ENCODE results near the gene TMEM179.

The TMEM179 gene

GRCh38 chr14:104600141-104600643 lies 4.4 kb downstream of the TMEM179 start:
- DNase-seq (ENCODE audit: insufficient read length, low spot score) = no peak
- FAIRE-seq = no peak

GRCh38 chr14:104599446-104599845 lies 5.1 kb downstream of the TMEM179 start:
- FAIRE-seq (no peak), DNase-seq (ENCODE audit: insufficient read length, low spot score) (no peak)

GRCh38 chr14:104598910-104599273 lies 5.7 kb downstream of the TMEM179 start:
- no peak for DNase-seq (ENCODE audit: insufficient read length, low spot score)
- no peak for FAIRE-seq

- DNase-seq (ENCODE audit: insufficient read length, low spot score) (no peak), FAIRE-seq (no peak)
Observed at GRCh38 chr14:104598039-104598909, 6.3 kb downstream of the TMEM179 start.

DNA sequence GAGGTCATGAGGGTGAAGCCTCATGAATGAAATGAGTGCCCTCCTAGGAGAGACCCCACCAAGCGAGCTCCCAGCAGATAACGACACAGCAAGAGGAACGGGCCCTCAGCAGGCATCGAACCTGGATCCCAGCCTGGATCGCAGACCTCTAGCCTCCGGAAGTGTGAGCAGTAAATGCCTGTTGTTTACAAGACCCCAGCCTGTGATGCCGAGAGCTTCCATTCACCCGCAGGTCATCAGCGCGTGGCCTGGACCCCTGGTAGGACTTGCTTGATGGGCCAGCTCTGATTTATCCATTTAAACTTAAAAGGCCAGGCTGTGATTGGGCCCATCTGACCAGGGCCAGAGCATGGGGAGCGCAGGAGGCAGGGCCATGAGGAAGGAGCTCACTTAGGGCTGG lies 7.0 kb downstream of the TMEM179 start:
- DNase-seq (ENCODE audit: insufficient read length, low spot score) (no peak), FAIRE-seq (no peak)

- FAIRE-seq = no peak
Observed at GRCh38 chr14:104596927-104597351, 7.6 kb downstream of the TMEM179 start.

GRCh38 chr14:104596451-104596918 lies 8.1 kb downstream of the TMEM179 start:
- DNase-seq (ENCODE audit: insufficient read length, low spot score) = no peak
- no peak for FAIRE-seq

More at GRCh38 chr14:104596927-104597351, 7.6 kb downstream of the TMEM179 start:
- DNase-seq (ENCODE audit: insufficient read length, low spot score) = no peak

- DNase-seq (ENCODE audit: insufficient read length, low spot score) (no peak), FAIRE-seq (no peak)
Observed at GRCh38 chr14:104595911-104596450, 8.6 kb downstream of the TMEM179 start.

- no peak for FAIRE-seq
- no peak for DNase-seq (ENCODE audit: insufficient read length, low spot score)
Observed at GRCh38 chr14:104595116-104595675, 9.4 kb downstream of the TMEM179 start.

- no peak for DNase-seq (ENCODE audit: insufficient read length, low spot score)
- FAIRE-seq = no peak
Observed at GRCh38 chr14:104594310-104595046, 10.1 kb downstream of the TMEM179 start.

DNA sequence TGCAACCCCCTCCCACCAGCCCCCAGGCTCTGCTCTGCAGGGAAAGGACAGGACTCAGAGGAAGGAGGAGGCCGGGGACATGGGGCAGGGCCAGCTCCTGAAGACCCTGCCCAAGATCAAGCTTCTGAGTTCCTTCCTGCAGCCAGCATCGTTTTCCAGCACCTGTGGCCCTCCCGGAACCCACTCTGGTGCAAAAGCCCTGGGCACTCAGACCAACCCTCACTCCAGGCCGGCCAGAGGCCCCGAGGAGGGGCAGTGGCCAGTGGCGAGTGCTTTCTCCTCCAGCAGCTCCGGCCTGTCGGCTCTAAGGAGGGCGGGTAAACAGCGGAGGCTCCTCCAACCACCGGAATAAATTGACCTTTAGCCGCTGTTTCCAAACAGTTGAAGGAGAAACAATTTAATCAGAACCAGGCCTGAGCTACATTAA lies 10.8 kb downstream of the TMEM179 start:
- no peak for FAIRE-seq

GRCh38 chr14:104593241-104593701 lies 11.3 kb downstream of the TMEM179 start:
- DNase-seq (ENCODE audit: insufficient read length, low spot score) = no peak

More for the DNA sequence above, 10.8 kb downstream of the TMEM179 start:
- DNase-seq (ENCODE audit: insufficient read length, low spot score) = no peak

DNA sequence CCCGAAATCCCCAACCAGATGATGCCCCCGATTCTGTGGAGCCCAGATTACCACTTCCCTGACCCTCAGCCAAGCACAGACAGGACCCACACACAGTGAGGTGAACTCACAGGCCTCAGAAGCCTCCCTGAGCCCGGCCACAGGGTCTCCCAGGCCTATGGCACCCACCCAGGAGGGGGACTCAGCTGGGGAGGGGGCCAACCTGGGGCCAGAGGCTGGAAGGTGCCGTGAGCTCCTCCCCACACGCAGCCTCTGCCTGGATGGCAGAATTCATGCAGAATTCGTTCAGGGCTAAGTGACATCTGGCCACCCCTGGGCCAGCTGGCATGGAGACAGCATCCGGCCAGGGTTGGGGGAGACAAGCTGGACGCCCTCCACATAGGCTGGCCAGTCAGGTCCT lies 11.8 kb downstream of the TMEM179 start:
- DNase-seq (ENCODE audit: insufficient read length, low spot score) (no peak), FAIRE-seq (no peak)

More at GRCh38 chr14:104593241-104593701, 11.3 kb downstream of the TMEM179 start:
- FAIRE-seq = no peak

DNA sequence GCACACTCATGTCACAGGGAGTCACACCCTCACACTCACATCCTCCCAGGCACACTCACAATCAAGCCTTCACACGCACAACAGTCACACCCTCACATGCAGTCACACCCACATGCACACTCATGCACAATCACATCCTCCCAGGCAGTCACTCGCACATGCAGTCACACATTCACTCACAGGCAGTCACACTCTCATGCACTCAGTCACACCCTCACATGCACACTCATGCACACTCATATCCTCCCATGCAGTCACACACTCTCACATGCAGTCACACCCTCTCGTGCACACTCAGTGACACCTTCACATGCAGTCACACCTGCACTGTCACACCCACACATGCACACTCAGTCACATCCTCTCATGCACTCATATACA lies 12.3 kb downstream of the TMEM179 start:
- no peak for DNase-seq (ENCODE audit: insufficient read length, low spot score)

GRCh38 chr14:104591506-104592291 lies 12.9 kb downstream of the TMEM179 start:
- no peak for FAIRE-seq
- DNase-seq (ENCODE audit: insufficient read length, low spot score) = no peak

More for the DNA sequence above, 12.3 kb downstream of the TMEM179 start:
- FAIRE-seq = no peak

DNA sequence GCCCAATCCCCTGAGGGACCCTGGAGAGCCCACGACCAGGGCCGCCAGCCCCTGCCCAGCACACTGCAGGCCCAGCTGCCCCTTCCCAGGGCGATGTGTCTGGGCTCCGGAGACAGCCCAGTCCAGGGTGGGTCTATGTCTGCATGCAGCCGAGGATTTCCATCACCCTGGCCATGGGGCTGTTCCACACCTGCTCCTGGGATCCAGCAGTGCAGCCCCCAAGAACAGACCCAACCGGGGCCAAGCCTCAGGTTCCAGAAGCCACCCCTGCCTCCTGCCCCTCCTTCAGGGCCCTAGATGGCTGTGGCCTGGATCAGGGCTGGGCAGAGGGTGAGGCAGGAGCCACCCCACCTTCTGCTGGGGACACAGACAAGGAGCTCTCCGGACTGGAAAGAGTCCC lies 13.5 kb downstream of the TMEM179 start:
- FAIRE-seq (no peak), DNase-seq (ENCODE audit: insufficient read length, low spot score) (no peak)

- FAIRE-seq (no peak), DNase-seq (ENCODE audit: insufficient read length, low spot score) (no peak)
Observed at GRCh38 chr14:104590240-104590965, 14.2 kb downstream of the TMEM179 start.

DNA sequence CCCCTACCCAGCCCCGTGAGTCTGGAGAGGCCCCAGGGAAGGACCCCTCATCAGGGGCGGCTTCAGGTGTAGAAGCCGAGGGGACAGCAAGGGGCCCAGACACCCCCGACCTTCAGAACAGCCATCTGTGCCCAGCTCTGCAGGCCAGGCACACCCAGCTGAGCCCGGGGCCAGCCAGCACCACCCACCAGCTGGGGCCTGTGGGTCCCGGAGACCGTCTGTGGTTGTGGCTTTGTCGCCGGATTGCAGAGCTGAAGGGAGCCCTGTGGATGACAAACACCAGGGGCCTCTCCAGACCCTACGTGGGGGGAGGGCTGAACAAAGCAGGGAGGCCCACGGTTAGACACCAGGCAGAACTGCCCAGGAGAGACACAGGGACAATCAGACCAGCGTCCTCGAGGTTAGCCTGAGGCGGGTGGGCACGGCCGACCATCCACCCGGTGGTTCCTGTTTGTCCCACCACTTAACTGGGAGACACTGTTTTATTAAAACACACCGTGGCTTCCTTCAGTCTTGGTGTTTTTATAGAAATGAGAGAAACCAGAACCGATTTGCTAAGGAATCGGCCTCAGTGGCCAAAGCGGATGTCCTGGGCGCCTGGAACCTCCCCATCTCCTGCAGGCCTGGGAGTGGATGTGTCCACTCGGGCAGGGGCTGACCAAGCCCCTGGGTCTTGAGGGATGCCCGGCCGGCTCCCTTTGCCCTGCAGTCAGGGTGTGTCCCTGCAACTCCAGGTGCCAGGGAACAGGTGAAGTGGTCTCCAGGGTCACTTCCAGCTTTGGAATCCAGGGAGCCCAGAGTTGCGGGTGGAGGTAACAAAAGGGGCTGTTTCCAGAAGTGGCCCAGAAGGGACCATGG lies 15.0 kb downstream of the TMEM179 start:
- no peak for DNase-seq (ENCODE audit: insufficient read length, low spot score)
- no peak for FAIRE-seq
